Measurements from ENCODE around the gene PAX6.

PAX6 gene

DNA sequence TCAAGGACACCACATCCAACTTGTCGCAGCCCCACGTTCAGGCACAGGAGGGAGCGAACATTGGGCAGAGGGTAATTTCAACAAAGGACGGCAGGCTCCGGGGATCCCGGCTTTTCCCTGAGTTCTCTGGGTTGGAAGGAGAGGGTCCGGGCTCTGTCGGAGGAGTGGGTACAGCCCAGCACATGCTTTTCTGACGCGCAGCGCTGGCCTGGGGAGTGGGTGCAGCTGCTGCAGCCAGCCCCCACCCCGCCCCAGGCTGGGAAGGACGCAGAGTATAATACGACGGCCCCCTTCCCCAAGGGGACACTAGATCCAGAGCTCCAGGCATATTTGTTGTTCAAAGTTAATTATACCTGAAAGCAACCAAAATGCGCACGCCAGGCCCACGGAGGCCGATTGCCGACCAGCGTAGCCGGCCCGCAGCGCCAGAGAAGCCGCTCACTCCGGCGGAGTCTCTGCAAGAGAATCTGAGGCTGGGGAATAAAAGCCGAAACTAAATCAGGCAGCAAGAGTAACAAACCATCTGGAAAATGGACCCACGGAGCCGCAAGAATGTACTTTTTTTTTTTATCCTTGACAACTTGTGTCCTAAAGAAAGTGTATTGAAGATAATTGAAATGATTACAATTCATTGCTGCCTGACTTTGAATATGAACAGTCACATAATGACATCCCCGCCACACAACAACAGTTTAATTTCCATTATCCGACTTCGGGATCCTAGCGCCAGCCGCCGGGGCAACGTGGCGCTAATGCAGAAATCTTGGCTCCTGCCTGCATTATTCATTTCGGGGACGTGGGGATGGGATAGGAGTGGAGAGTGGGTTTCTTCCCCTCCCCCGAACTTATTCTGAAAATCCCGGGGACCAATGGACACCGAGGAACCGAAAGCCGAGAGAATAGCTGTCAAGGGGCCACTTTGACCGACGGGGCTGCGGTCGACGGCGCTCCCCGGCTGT, 14.0 kb upstream of the PAX6 start:
- no peak overlapping the region for H3K4me3 ChIP-seq
- H3K9me3 ChIP-seq = peaks cover 0 to 3% (median 0%) of the 10 kb centered on the region in 3 donors
- no peak overlapping the region for H3K27ac ChIP-seq
- peaks cover 4 to 98% of the 10 kb centered on the region in 2 donors for H3K27me3 ChIP-seq
- DNase-seq = no peak
- intact Hi-C loops (cut with DNase I; ENCODE audit: low total_unique reads) = no loop called here
- no peaks in the 10 kb centered on the region for H3K36me3 ChIP-seq
- TF ChIP-seq, protein P1, sequence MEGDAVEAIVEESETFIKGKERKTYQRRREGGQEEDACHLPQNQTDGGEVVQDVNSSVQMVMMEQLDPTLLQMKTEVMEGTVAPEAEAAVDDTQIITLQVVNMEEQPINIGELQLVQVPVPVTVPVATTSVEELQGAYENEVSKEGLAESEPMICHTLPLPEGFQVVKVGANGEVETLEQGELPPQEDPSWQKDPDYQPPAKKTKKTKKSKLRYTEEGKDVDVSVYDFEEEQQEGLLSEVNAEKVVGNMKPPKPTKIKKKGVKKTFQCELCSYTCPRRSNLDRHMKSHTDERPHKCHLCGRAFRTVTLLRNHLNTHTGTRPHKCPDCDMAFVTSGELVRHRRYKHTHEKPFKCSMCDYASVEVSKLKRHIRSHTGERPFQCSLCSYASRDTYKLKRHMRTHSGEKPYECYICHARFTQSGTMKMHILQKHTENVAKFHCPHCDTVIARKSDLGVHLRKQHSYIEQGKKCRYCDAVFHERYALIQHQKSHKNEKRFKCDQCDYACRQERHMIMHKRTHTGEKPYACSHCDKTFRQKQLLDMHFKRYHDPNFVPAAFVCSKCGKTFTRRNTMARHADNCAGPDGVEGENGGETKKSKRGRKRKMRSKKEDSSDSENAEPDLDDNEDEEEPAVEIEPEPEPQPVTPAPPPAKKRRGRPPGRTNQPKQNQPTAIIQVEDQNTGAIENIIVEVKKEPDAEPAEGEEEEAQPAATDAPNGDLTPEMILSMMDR (IDR thresholded peaks at IDR 0.05) = no peak
- peaks cover 0 to 21% (median 9%) of the 10 kb centered on the region in 4 donors for H3K4me1 ChIP-seq

DNA sequence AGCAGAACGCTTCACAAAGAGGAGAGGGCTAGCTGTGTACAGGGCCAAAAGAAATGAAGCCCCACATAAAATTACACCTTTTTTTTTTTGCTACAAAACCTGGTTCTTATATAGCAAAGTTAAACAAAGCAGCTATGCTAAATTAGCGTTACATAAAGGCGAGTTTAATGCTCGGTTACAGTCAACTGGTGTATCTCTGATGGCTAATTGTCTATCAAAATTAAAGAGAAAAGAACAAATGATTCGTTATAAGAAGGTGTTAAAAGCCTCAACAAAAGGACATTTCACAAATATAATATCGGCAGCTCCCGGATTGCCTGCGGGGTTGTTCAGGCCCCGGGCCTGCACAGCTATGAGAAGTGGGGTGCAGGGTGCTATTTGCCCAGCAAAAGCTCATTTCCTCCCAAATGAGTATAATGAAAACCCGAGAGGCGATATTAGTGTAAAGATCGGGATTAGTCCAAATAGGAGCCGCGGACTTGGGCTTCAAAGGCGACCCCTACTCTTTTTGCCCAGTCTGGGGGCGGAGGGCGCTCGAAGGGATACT, 13.3 kb upstream of the PAX6 start:
- peaks cover 4 to 100% of the 10 kb centered on the region in 2 donors for H3K27me3 ChIP-seq
- intact Hi-C loops (cut with DNase I; ENCODE audit: low total_unique reads) = no loop called here

DNA sequence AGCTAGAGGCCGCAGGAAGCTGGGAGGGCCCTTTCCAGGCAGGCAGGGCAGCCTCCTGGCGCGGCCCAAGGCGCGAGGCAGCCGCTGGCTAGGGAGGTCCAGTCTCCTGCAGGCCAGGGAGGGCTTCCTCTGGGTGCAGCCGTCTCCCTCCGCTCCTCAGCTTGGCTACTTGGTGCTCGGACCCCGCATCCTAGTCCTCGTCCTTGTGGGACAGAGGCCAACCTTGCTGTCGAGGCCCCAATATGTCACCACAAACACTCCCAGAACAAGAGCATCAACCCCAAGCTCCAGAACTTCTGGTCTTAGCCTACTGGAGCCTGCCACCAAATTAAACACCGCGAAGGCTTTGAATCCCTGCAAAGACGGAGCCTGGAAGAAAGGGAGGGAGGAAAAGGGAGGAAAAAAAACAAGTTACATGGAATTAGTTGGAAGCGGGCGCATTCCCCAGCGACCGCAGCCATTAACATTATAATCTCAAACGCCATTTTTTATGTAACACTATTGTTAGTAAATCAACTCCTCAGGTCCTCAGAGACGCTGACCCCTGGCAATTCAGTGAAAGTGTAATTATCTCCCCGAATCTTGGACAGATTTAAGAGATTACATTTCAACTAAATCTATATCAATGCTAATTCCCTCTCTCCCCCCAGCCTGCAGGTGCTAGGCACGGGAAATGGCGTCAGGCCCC, 12.7 kb upstream of the PAX6 start:
- H3K4me3 ChIP-seq = no peak overlapping the region
- no peak overlapping the region for H3K27ac ChIP-seq
- H3K9me3 ChIP-seq = peaks cover 0 to 6% (median 0%) of the 10 kb centered on the region in 3 donors
- intact Hi-C loops (cut with DNase I; ENCODE audit: low total_unique reads) = no loop called here
- H3K27me3 ChIP-seq = peaks cover 4 to 100% of the 10 kb centered on the region in 2 donors
- no peak for DNase-seq
- no peaks in the 10 kb centered on the region for H3K36me3 ChIP-seq
- TF ChIP-seq, protein P1 (IDR thresholded peaks at IDR 0.05) = no peak
- peaks cover 0 to 21% (median 9%) of the 10 kb centered on the region in 4 donors for H3K4me1 ChIP-seq

More for the DNA sequence above, 13.3 kb upstream of the PAX6 start:
- Histone ChIP-seq H3K4me1 (peaks cover 0 to 21% (median 9%) of the 10 kb centered on the region in 4 donors), H3K4me3 (no peak overlapping the region), H3K27ac (no peak overlapping the region), H3K36me3 (no peaks in the 10 kb centered on the region), H3K9me3 (peaks cover 0 to 6% (median 0%) of the 10 kb centered on the region in 3 donors)
- TF ChIP-seq, protein P1 (IDR thresholded peaks at IDR 0.05) = no peak
- DNase-seq = no peak

DNA sequence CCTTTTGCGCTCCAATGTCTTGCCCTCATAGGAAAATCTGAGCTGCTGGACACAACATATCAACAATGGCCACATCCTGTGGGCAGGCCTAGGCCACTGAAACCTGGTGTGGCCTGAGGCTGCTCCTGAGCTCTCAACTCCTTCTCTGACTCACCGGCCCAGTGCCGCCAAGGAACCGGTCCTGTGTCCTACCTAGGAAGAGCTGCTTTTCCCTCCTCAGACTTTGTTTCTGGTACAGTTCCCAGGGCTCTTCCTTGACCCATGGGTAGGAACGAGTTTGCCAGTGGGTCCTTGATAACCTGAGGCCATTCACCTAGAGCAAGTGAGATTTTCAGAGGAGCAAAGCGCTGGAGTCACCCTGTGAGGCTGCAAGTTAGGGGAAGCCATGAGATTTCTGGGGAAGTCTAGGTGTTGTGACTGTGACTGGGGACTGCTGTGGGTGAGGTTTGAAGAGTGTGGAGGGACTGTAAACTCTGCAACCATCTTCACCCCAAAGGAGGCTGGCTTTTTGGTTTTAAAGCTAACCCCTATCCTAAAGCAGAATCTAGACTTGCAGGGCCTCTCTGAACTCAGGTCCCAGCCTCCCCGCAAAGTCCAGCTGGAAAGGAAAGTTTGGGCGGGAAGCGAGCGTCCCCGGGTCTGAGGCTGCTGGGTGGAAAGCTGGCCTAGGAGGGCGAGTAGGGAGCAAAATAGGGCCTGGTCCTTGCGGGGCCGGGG, 12.0 kb upstream of the PAX6 start:
- Histone ChIP-seq H3K4me1 (peaks cover 0 to 25% (median 12%) of the 10 kb centered on the region in 4 donors), H3K27ac (no peak overlapping the region), H3K27me3 (peaks cover 4 to 100% of the 10 kb centered on the region in 2 donors), H3K9me3 (peaks cover 0 to 6% (median 0%) of the 10 kb centered on the region in 3 donors), H3K4me3 (no peak overlapping the region), H3K36me3 (no peaks in the 10 kb centered on the region)
- TF ChIP-seq, protein P1 (IDR thresholded peaks at IDR 0.05) = no peak
- DNase-seq = no peak
- intact Hi-C loops (cut with DNase I; ENCODE audit: low total_unique reads) = no loop called here
